Neutrophil (primary cell): Measurements from ENCODE around the gene SMYD3.

Source experiments
- H3K27ac ChIP-seq: fragments of 200-600 bp; sonication (generic); 2 replicates; pipeline ENCODE4 v1.5.1; 2016; ENCODE audit warnings: mild to moderate bottlenecking, moderate library complexity
- H3K27me3 ChIP-seq: fragments of 200-600 bp; sonication (generic); 2 replicates; pipeline ENCODE4 v1.6.0; 2016; ENCODE audit warnings: mild to moderate bottlenecking
- H3K36me3 ChIP-seq: fragments of 200-600 bp; sonication (generic); 2 replicates; pipeline ENCODE4 v1.5.1; 2017
- H3K4me1 ChIP-seq, 2 experiments: fragments of 200-600 bp in 1 of 2; sonication (generic) in 1 of 2; 1 replicate in 1 of 2; 2 replicates in 1 of 2; pipeline versions ENCODE4 v1.5.1 to v1.6.1; 2013 to 2016; ENCODE audit warnings: low read depth in 1 of 2, low read length in 1 of 2, mild to moderate bottlenecking in 1 of 2, moderate library complexity in 1 of 2; ENCODE audit not compliant: control insufficient read depth in 1 of 2, insufficient read depth in 1 of 2
- H3K4me3 ChIP-seq, 2 experiments: fragments of 200-600 bp in 1 of 2; sonication (generic) in 1 of 2; 1 replicate in 1 of 2; 2 replicates in 1 of 2; pipeline ENCODE4 v1.5.1; 2013 to 2016; ENCODE audit warnings: low read depth in 1 of 2, low read length in 1 of 2, mild to moderate bottlenecking in 1 of 2, moderate library complexity in 1 of 2
- H3K9me3 ChIP-seq: fragments of 200-600 bp; sonication (generic); 2 replicates; pipeline ENCODE4 v1.5.1; 2016
- TF ChIP-seq, protein P1 (sequence below): fragments of 200-600 bp; sonication (generic); IDR thresholded peaks from 2 replicates; pipeline ENCODE4 v1.5.1; 2016; ENCODE audit warnings: antibody characterized with exemption

Gene SMYD3

GRCh38 chr1:246454655-246455054 lies 52.4 kb downstream of the SMYD3 start:
- Histone ChIP-seq H3K4me3 (no peak overlapping the region), H3K9me3 (no peaks in the 10 kb centered on the region), H3K27ac (no peak overlapping the region), H3K27me3 (no peaks in the 10 kb centered on the region), H3K4me1 (no peaks in the 10 kb centered on the region), H3K36me3 (no peaks in the 10 kb centered on the region)
- TF ChIP-seq, protein P1, sequence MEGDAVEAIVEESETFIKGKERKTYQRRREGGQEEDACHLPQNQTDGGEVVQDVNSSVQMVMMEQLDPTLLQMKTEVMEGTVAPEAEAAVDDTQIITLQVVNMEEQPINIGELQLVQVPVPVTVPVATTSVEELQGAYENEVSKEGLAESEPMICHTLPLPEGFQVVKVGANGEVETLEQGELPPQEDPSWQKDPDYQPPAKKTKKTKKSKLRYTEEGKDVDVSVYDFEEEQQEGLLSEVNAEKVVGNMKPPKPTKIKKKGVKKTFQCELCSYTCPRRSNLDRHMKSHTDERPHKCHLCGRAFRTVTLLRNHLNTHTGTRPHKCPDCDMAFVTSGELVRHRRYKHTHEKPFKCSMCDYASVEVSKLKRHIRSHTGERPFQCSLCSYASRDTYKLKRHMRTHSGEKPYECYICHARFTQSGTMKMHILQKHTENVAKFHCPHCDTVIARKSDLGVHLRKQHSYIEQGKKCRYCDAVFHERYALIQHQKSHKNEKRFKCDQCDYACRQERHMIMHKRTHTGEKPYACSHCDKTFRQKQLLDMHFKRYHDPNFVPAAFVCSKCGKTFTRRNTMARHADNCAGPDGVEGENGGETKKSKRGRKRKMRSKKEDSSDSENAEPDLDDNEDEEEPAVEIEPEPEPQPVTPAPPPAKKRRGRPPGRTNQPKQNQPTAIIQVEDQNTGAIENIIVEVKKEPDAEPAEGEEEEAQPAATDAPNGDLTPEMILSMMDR = no peak

DNA sequence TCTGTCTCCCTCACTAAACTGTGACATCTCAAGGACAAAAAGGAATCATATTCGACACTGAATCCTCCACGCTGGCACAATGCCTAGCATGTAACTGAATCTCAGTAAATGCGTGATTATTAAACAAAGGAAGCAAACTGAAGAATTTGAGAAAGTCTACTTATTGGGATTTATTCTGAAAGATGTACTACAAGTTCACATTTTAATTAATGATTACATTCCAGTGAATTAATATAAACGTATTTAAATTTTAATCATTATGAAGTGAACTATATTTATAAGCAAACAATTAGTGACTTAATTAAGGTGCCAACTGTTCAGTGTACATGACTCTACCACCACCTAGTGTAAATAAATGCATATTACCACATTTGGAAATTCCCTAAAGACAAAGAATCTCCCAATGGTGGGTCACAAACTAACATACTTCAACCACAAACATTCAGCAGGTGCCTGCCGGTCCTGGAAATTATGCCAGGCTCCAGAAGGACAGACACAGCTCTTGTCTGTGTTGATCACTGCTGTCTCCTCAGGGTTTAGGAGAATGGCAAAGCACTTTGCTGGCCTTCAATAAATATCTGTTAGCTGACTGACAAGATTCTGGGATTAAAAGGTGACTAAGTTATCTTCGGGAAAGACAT lies 56.3 kb downstream of the SMYD3 start:
- TF ChIP-seq, protein P1 = no peak
- no peaks in the 10 kb centered on the region for H3K36me3 ChIP-seq

DNA sequence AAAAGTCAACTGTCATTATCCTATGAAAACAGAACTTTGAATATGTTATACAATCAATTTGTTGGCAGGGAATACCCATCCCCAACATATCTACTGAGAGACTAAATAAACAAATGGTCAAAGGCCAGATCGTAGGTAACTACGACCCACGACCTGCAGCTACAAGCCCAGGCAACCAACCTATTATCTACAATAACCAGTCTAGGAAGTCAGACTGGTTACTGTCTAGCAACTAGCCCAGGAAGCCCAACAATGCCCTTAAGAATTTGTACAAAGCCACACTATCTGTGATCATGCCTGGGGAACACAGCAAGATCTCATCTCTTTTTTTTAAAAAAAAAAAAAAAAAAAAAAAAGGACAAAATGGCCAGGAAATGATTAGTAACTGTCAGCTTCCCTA lies 58.7 kb downstream of the SMYD3 start:
- Histone ChIP-seq H3K27me3 (no peaks in the 10 kb centered on the region), H3K4me1 (no peaks in the 10 kb centered on the region), H3K4me3 (no peak overlapping the region), H3K27ac (no peak overlapping the region), H3K9me3 (no peaks in the 10 kb centered on the region), H3K36me3 (no peaks in the 10 kb centered on the region)
- TF ChIP-seq, protein P1 = no peak

More for the DNA sequence above, 56.3 kb downstream of the SMYD3 start:
- H3K4me1 ChIP-seq = no peaks in the 10 kb centered on the region
- no peaks in the 10 kb centered on the region for H3K27me3 ChIP-seq
- no peak overlapping the region for H3K27ac ChIP-seq
- no peaks in the 10 kb centered on the region for H3K9me3 ChIP-seq
- H3K4me3 ChIP-seq = no peak overlapping the region

- TF ChIP-seq, protein P1 = no peak
- H3K4me1 ChIP-seq = no peaks in the 10 kb centered on the region
- no peak overlapping the region for H3K27ac ChIP-seq
- H3K9me3 ChIP-seq = no peaks in the 10 kb centered on the region
- H3K36me3 ChIP-seq = no peaks in the 10 kb centered on the region
- no peaks in the 10 kb centered on the region for H3K27me3 ChIP-seq
- H3K4me3 ChIP-seq = no peak overlapping the region
Observed at GRCh38 chr1:246447501-246447900, 59.6 kb downstream of the SMYD3 start.

GRCh38 chr1:246445503-246445902 lies 61.6 kb downstream of the SMYD3 start:
- H3K4me1 ChIP-seq = no peaks in the 10 kb centered on the region
- TF ChIP-seq, protein P1 = no peak
- no peaks in the 10 kb centered on the region for H3K9me3 ChIP-seq
- H3K27ac ChIP-seq = no peak overlapping the region
- no peak overlapping the region for H3K4me3 ChIP-seq
- no peaks in the 10 kb centered on the region for H3K36me3 ChIP-seq
- no peaks in the 10 kb centered on the region for H3K27me3 ChIP-seq
